Muscle of back (tissue), 13 donors: ENCODE measurements around the gene HPRT1. TPM values are rescaled to one million over a fixed set of nuclear protein-coding genes. Genes with fewer than 3 reads are reported as not detected.
A peak's percentile ranks its signal among the peaks of the same experiment; 100 is the strongest.
"Not testable (repeated sequence)": the region's sequence is repeated elsewhere in the genome, so short reads cannot be mapped to it uniquely, and the experiment has no call there.

Source experiments
- DNase-seq, 3 donors: peaks; one replicate each; pipeline versions ENCODE4 v3.0.0 to v3.0.0-alpha.2; 2013
- long read RNA-seq, 9 donors: transcript quantifications; one replicate each; lab custom pipeline, GENCODE V29; 2026
- polyA plus RNA-seq, 10 donors: library from polyadenylated mRNA; unstranded; fragments of 120-200 nt; gene quantifications; one replicate each; pipeline ENCODE4 v1.2.1, GENCODE V29; 2013; ENCODE audit not compliant: insufficient read length in 10 of 10

The HPRT1 gene, protein sequence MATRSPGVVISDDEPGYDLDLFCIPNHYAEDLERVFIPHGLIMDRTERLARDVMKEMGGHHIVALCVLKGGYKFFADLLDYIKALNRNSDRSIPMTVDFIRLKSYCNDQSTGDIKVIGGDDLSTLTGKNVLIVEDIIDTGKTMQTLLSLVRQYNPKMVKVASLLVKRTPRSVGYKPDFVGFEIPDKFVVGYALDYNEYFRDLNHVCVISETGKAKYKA
- polyA plus RNA-seq: 10 to 100 TPM; 23.9 to 36.5 (median 26.7) TPM
- long read RNA-seq, donor 1, partial matches to known transcripts: 0 of 7 reads
- long read RNA-seq, donor 1, other reads (novel, unspliced or antisense): 7 of 7 reads
- long read RNA-seq, donor 2, partial matches to known transcripts: 0 of 10 reads
- long read RNA-seq, donor 2, other reads (novel, unspliced or antisense): 10 of 10 reads
- long read RNA-seq, donor 3: 0 reads
- long read RNA-seq, donor 4, partial matches to known transcripts: 0 of 9 reads
- long read RNA-seq, donor 4, other reads (novel, unspliced or antisense): 9 of 9 reads
- long read RNA-seq, donor 5, partial matches to known transcripts: 0 of 9 reads
- long read RNA-seq, donor 5, other reads (novel, unspliced or antisense): 9 of 9 reads
- long read RNA-seq, donor 6, partial matches to known transcripts: 5 of 17 reads
- long read RNA-seq, donor 6, other reads (novel, unspliced or antisense): 12 of 17 reads
- long read RNA-seq, donor 7, partial matches to known transcripts: 0 of 5 reads
- long read RNA-seq, donor 7, other reads (novel, unspliced or antisense): 5 of 5 reads
- long read RNA-seq, donor 8, partial matches to known transcripts: 8 of 17 reads
- long read RNA-seq, donor 8, other reads (novel, unspliced or antisense): 9 of 17 reads
- long read RNA-seq, donor 9: 0 reads

- DNase-seq: peak; percentile 68 to 92 (median 81)
Observed at GRCh38 chrX:134460005-134460861, at the start of gene HPRT1. Gene HPRT1 (plus strand): TSS chrX:134460165. CDS start chrX:134460312, 147 bp downstream.

GRCh38 chrX:134416087-134416486, 43.9 kb upstream of the HPRT1 start:
- DNase-seq: no peak

- no peak for DNase-seq
Observed at GRCh38 chrX:134418317-134419113, 41.5 kb upstream of the HPRT1 start.

DNA sequence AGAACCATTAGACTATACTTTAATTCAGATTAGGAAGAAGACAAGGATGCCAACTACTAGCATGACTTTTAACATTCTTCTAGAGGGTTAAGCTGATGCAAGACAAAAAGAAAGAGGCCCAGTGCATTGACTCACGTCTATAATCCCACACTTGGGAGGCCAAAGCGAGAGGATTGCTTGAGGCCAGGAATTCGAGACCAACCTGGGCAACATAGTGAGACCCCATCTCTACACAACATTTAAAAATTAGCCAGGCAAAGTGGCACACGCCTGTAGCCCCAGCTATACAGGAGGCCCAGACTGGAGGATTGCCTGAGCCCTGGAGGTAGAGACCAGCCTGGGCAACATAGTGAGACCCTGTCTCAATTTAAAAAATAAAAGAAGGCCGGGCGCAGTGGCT, 40.2 kb upstream of the HPRT1 start:
- no peak for DNase-seq

GRCh38 chrX:134423606-134424005, 36.4 kb upstream of the HPRT1 start:
- DNase-seq: peak in 1 of 3 donors; percentile 17

DNA sequence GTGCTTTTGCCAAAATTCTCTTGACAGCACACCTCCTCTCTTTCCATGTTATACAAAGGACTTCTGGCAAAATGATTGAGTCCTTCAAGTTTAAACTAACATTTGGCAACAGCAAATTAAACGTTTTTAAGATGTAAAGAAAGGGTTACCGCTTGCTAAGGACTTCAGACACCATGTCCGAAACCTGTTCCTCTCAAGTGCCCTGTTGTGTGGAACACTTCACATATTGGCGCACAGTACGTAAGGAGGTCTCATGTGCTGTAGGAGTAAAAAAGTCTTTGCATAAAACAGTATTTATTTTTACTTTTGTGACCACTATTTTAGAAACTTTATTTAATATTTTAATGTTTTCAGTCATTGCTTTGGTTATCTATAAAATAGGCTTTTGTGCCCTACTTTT, 33.7 kb upstream of the HPRT1 start:
- DNase-seq: no peak

DNA sequence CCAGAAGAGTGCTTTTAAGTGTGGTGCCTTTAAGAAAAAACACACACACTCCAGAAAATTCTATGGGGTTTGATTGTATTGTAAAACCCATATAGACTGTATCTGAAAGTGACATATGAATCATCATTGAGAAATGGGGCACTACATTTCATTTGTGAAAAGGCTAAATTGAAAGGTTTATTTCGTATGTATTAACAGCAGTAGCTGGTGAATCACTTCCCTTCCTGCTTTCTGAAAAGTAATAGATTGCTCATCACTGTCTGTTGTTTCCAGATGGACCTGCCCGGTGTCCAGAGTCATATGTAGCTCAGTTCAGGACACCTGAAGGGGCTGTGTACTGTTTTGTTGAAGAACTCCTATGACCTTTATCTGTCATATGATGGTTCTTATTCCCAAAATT, 28.1 kb upstream of the HPRT1 start:
- DNase-seq: peak in 1 of 3 donors; percentile 10

- no peak for DNase-seq
Observed at GRCh38 chrX:134435894-134436293, 24.1 kb upstream of the HPRT1 start.

DNA sequence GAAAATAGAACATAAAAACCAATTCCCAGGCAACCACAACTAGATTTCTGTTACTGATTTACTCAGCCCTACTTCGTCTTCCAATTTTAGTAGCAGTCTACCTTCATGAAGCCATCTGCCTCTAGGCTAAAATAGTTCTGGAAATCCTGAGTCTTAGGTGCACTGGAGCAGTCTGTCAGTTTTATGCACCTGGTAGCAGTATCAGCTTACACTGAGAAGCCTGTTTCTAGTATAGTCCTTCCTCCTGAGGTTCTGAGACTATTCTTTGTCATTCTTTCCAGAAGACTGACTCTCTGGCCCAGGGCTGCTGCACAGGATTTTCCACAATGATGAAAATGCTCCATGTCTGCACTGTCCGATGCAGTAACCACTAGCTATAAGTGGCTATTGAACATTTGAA, 16.9 kb upstream of the HPRT1 start:
- no peak for DNase-seq

GRCh38 chrX:134443461-134443860, 16.5 kb upstream of the HPRT1 start:
- no peak for DNase-seq

GRCh38 chrX:134444681-134445080, 15.3 kb upstream of the HPRT1 start:
- no peak for DNase-seq

GRCh38 chrX:134452596-134452995, 7.4 kb upstream of the HPRT1 start:
- no peak for DNase-seq

GRCh38 chrX:134453631-134454030, 6.3 kb upstream of the HPRT1 start:
- no peak for DNase-seq

DNA sequence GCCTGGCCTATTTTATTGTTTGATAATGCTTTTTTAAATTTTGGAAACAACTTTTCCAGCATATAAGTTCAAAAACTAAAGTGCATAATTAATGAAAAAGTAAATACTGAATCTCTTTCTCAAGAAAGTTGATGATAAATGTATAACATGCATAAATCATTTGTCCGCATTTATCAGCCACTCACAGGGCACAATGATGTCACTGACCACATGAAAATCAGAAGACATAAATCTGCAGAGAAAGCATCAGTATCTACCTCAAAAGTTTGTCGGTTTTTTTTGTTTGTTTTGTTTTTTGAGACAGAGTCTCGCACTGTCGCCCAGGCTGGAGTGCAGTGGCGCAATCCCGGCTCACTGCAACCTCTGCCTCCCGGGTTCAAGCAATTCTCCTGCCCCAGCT, 5.5 kb upstream of the HPRT1 start:
- DNase-seq: no peak

DNA sequence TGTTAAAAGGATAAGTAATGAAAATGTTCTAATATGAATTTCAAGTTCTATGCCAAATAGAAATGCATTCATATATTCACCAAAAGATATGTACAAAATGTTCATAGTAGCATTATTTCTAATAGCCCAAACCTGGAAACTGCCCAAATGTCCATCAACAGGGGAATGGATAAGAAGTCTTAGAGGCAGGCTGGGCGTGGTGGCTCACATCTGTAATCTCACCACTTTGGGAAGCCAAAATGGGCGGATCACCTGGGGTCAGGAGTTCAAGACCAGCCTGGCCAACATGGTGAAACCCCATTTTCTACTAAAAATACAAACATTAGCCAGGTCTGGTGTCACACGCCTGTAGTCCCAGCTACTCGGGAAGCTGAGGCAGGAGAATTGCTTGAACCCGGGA, 2.3 kb upstream of the HPRT1 start:
- DNase-seq: no peak

DNA sequence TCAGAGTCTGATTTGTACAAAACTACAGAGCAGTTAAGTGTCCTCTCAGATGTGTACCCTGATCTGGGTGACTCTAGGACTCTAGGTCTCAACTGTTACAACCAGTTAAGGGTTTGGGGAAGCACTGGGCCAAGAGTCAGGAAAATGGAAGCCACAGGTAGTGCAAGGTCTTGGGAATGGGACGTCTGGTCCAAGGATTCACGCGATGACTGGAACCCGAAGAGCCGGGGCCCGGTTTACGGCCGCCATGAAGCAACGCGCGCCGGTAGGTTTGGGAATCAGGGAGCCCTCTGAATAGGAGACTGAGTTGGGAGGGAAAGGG, 321 bp upstream of the HPRT1 start:
- DNase-seq: peak in 1 of 3 donors; percentile 66

DNA sequence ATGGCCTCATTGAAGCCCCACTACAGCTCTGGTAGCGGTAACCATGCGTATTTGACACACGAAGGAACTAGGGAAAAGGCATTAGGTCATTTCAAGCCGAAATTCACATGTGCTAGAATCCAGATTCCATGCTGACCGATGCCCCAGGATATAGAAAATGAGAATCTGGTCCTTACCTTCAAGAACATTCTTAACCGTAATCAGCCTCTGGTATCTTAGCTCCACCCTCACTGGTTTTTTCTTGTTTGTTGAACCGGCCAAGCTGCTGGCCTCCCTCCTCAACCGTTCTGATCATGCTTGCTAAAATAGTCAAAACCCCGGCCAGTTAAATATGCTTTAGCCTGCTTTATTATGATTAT, 876 bp downstream of the HPRT1 start:
- DNase-seq: peak in 2 of 3 donors; percentile 9 to 31

DNA sequence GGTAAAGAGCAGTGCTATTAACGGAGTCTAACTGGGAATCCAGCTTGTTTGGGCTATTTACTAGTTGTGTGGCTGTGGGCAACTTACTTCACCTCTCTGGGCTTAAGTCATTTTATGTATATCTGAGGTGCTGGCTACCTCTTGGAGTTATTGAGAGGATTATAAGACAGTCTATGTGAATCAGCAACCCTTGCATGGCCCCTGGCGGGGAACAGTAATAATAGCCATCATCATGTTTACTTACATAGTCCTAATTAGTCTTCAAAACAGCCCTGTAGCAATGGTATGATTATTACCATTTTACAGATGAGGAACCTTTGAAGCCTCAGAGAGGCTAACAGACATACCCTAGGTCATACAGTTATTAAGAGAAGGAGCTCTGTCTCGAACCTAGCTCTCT, 1.5 kb downstream of the HPRT1 start:
- DNase-seq: no peak

- DNase-seq: no peak
Observed at GRCh38 chrX:134462927-134463326, 3.0 kb downstream of the HPRT1 start.

GRCh38 chrX:134464453-134464852, 4.5 kb downstream of the HPRT1 start:
- DNase-seq: not testable (repeated sequence)

DNA sequence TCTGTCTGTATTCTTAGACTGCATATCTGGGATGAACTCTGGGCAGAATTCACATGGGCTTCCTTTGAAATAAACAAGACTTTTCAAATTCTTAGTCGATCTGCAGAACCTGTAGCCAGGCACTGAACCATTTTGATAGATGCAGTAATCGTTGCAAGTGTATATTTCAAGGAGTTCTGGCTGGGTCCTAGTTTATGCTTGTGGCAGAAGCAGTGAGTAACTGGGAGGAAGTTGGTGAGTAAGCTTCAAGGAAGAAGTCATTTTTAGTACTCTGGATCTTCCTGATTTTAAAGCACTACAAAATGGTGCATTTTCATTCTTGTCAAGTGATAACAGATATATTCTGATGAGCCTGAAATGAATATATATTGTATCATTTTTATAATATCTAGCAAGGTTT, 9.5 kb downstream of the HPRT1 start:
- DNase-seq: no peak
